OCI-LY3 (cell line): ENCODE measurements around the gene ABCC3.
A peak's percentile ranks its signal among the peaks of the same experiment; 100 is the strongest.

Experiments
- H2AFZ ChIP-seq: fragments of 200-600, 300-600 bp; shearing (Covaris generic); 2 replicates; pipeline ENCODE4 v1.6.0; 2014; ENCODE audit warnings: antibody characterized with exemption, low read depth, low read length
- H3K27ac ChIP-seq: fragments of 200-600, 300-600 bp; sonication (generic); 2 replicates; pipeline ENCODE4 v1.5.1; 2014; ENCODE audit warnings: mild to moderate bottlenecking, low read length, moderate library complexity, mixed read lengths
- H3K27me3 ChIP-seq: fragments of 200-600, 300-600 bp; sonication (generic); 2 replicates; pipeline ENCODE4 v1.6.1; 2014; ENCODE audit warnings: low read depth, low read length, mixed read lengths
- H3K36me3 ChIP-seq: fragments of 200-600, 300-600 bp; sonication (generic); replicated peaks from 2 replicates; pipeline ENCODE3; 2014; ENCODE audit warnings: low read depth, low read length, mixed read lengths
- H3K4me1 ChIP-seq: fragments of 300-600, 200-600 bp; sonication (generic); 2 replicates; pipeline ENCODE4 v1.6.1; 2014; ENCODE audit warnings: low read length, mixed read lengths
- H3K4me2 ChIP-seq: fragments of 200-600, 300-600 bp; sonication (generic); 2 replicates; pipeline ENCODE4 v1.6.1; 2014; ENCODE audit warnings: low read length, mixed read lengths
- H3K4me3 ChIP-seq: fragments of 300-600, 200-600 bp; sonication (generic); 2 replicates; pipeline ENCODE4 v1.5.1; 2014; ENCODE audit warnings: antibody characterized with exemption, mild to moderate bottlenecking, low read length, moderate library complexity
- H3K79me2 ChIP-seq: fragments of 300-600, 200-600 bp; shearing (Covaris generic); 2 replicates; pipeline ENCODE4 v1.6.1; 2014; ENCODE audit warnings: mild to moderate bottlenecking, low read length, mixed read lengths
- H3K9ac ChIP-seq: fragments of 300-600, 200-600 bp; shearing (Covaris generic); 2 replicates; pipeline ENCODE4 v1.6.0; 2014; ENCODE audit warnings: mild to moderate bottlenecking, low read length, moderate library complexity
- H3K9me3 ChIP-seq: fragments of 200-600, 300-600 bp; shearing (Covaris generic); 2 replicates; pipeline ENCODE4 v1.6.1; 2014; ENCODE audit warnings: low read length, mixed read lengths; ENCODE audit not compliant: insufficient read depth
- H4K20me1 ChIP-seq: fragments of 200-600, 300-600 bp; sonication (generic); 2 replicates; pipeline ENCODE4 v1.6.1; 2016; ENCODE audit warnings: low read length, mixed read lengths; ENCODE audit not compliant: insufficient read depth
- EZH2phosphoT487 ChIP-seq: fragments of 200-600 bp; shearing (Covaris generic); IDR thresholded peaks from 2 replicates; pipeline ENCODE4 v1.6.1; 2018; ENCODE audit warnings: antibody characterized with exemption, mixed run types, low read depth
- TF ChIP-seq, protein P1 (sequence below): fragments of 200-600, 300-600 bp; sonication (generic); IDR thresholded peaks from 2 replicates; pipeline ENCODE4 v1.5.1; 2014; ENCODE audit warnings: antibody characterized with exemption, low read length, low read depth

ABCC3 gene

DNA sequence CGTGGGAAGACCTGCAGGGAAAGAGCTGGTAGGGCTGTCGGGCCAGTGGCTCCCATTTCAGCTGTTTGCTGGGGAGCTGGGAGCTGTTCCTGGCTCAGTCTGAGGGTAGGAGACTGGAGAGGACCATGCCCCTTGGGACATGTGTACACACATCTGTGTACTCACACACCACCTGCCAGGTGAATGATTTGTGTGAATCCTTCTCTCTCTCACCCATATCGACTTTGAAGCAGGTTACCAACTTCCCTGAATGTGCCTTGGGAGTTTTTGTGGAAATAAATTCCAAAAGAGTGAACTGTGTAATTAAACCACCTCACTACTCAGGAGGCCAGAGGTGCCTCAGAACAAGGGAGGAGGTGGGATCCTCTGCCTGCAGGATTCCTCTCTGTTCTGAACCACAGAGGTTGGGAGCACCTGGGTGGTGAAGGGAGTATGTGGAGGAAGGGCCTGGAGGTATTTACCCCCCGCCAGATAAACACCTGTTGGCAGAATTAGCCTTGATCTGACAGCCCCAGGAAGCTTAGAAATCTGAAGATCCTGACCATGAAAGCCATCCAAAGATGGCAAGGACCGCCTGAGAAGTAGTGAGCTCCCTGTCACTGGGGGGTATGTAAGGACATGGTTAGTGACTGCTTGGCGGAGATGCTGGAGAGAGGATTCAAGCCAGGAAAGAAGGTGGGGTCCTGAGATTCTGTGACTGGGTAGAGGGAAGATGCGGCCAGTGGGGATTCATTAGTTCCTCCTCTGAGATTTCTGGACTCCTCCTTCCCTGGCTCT is 3.3 kb downstream of the ABCC3 start:
- Histone ChIP-seq H3K27me3 (0 out of 2 replicates have a peak, but pooled peaks cover 5% of the 10 kb centered on the region), H3K27ac (no peak overlapping the region)

DNA sequence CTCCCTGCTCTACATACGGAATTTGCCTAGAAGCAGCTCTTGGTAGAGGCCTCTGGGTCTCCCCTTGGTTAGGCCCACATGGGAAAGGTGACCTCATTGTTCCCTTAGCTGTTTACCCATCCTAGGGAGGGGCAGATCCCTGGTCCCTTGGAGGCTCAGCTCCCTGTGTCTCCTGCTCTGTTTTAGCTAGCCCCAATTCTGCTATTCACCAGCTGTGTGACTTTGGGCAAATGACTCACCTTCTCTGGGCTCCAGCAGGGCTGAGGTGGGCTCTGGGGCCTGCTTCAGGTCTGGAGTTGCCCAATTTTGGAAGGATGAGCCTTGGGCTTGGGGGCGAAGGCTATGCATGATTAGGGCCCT is 3.9 kb downstream of the ABCC3 start:
- H3K27me3 ChIP-seq, result 0 out of 2 replicates have a peak, but pooled peaks cover 2% of the 10 kb centered on the region
- H3K36me3 ChIP-seq, result no peaks in the 10 kb centered on the region
- H3K4me1 ChIP-seq, result peaks cover 23% of the 10 kb centered on the region
- no peak overlapping the region for H3K27ac ChIP-seq
- no peak overlapping the region for H3K4me3 ChIP-seq
- H2AFZ ChIP-seq, result no peak overlapping the region
- no peak overlapping the region for H3K9ac ChIP-seq
- H3K4me2 ChIP-seq, result no peak overlapping the region
- H3K79me2 ChIP-seq, result no peaks in the 10 kb centered on the region
- no peak for TF ChIP-seq EZH2phosphoT487
- TF ChIP-seq, protein P1, sequence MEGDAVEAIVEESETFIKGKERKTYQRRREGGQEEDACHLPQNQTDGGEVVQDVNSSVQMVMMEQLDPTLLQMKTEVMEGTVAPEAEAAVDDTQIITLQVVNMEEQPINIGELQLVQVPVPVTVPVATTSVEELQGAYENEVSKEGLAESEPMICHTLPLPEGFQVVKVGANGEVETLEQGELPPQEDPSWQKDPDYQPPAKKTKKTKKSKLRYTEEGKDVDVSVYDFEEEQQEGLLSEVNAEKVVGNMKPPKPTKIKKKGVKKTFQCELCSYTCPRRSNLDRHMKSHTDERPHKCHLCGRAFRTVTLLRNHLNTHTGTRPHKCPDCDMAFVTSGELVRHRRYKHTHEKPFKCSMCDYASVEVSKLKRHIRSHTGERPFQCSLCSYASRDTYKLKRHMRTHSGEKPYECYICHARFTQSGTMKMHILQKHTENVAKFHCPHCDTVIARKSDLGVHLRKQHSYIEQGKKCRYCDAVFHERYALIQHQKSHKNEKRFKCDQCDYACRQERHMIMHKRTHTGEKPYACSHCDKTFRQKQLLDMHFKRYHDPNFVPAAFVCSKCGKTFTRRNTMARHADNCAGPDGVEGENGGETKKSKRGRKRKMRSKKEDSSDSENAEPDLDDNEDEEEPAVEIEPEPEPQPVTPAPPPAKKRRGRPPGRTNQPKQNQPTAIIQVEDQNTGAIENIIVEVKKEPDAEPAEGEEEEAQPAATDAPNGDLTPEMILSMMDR, result no peak
- H4K20me1 ChIP-seq, result no peaks in the 10 kb centered on the region
- no peaks in the 10 kb centered on the region for H3K9me3 ChIP-seq

More for the DNA sequence above, 3.3 kb downstream of the ABCC3 start:
- Histone ChIP-seq H3K36me3 (no peaks in the 10 kb centered on the region), H3K4me3 (no peak overlapping the region), H3K4me1 (peaks cover 23% of the 10 kb centered on the region), H3K9me3 (no peaks in the 10 kb centered on the region), H4K20me1 (no peaks in the 10 kb centered on the region), H3K4me2 (no peak overlapping the region), H3K9ac (no peak overlapping the region), H2AFZ (0 out of 2 replicates have a peak overlapping the region, but pooled peaks have one; percentile 30), H3K79me2 (no peaks in the 10 kb centered on the region)
- TF ChIP-seq, protein P1, result no peak
- TF ChIP-seq EZH2phosphoT487, result no peak

DNA sequence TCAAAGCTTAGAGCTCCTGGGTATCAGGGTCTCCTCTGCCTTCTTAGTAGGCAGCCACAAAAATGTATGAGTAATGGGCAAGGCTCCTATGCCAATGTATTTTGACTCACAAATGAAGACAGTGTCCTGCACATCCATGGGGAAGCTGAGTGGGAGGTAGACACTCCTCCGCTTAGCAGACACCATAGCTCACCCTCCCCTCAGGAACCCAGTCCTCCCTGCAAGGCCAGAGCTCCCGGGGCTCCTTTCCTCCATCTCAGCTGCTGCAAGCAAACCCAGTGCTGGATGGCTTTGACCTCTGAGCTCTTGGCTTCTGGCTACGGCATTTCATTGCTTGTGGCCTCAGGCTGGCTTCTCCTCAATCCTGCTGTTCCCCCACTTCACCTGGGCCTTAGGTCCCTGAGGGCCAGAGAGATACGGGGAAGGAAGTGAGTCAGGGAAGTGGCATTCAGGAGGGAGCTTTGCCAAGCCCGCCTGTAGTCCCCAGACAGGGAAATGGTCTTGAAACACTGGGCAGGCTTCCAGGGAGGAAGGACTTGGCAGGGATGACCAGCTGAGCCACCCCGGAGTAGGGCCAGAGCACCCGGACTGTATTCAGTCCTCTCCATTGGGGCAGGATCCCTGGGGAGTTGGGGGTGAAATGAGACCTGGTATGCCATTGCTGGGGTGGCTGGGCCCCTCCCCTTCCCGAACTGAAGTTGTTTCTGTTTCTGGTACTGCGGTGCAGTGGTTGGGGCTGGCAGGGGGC is 4.5 kb downstream of the ABCC3 start:
- no peaks in the 10 kb centered on the region for H3K9me3 ChIP-seq
- H3K27ac ChIP-seq, result no peak overlapping the region
- no peak overlapping the region for H3K9ac ChIP-seq
- no peak overlapping the region for H3K4me2 ChIP-seq
- no peak overlapping the region for H3K4me3 ChIP-seq
- TF ChIP-seq EZH2phosphoT487, result no peak
- TF ChIP-seq, protein P1, result no peak
- no peaks in the 10 kb centered on the region for H4K20me1 ChIP-seq
- H3K27me3 ChIP-seq, result no peaks in the 10 kb centered on the region
- no peaks in the 10 kb centered on the region for H3K36me3 ChIP-seq
- no peak overlapping the region for H2AFZ ChIP-seq
- H3K4me1 ChIP-seq, result peaks cover 19% of the 10 kb centered on the region
- H3K79me2 ChIP-seq, result no peaks in the 10 kb centered on the region

DNA sequence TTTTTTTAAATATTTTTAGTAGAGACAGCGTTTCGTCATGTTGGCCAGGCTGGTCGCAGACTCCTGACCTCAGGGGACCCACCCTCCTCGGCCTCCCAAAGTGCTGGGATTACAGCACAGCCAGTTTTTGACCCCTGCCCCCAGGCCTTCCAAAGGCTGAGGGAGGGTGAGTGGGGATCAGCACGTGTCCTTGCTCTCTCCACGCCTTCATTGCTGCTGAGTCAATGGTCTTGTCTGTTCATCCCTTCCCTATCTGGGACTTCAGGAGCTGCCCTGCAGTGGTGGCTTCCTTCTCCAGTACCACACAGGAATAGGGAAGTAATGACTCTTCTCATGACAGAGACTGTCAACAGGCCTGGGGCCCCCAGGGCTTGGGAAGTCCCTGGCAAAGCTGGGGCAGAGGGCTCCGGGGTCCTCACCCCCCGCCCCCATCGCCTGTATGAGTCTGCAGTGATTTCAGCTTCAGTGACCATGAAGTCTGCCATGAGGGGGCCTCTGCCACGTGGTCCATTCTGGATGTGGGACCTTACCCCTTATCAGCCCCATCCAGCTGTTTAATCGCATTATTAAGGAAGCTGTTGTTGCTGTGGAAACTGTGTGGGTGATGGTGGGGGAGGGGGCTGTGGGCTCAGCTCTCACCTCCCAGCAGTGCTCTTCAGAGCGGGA is 6.1 kb downstream of the ABCC3 start:
- H3K36me3 ChIP-seq, result no peaks in the 10 kb centered on the region
- H4K20me1 ChIP-seq, result no peaks in the 10 kb centered on the region
- no peak overlapping the region for H3K4me2 ChIP-seq
- no peaks in the 10 kb centered on the region for H3K79me2 ChIP-seq
- H3K9me3 ChIP-seq, result no peaks in the 10 kb centered on the region
- H2AFZ ChIP-seq, result peak overlapping the region; percentile 18; the same call in 1 of the 2 replicates
- TF ChIP-seq EZH2phosphoT487, result no peak
- TF ChIP-seq, protein P1, result no peak
- no peak overlapping the region for H3K9ac ChIP-seq
- H3K27me3 ChIP-seq, result no peaks in the 10 kb centered on the region
- H3K4me3 ChIP-seq, result no peak overlapping the region
- no peak overlapping the region for H3K27ac ChIP-seq
- peaks cover 16% of the 10 kb centered on the region for H3K4me1 ChIP-seq
